ENCODE data around the gene CHM.
"Not testable (repeated sequence)": the region's sequence is repeated elsewhere in the genome, so short reads cannot be mapped to it uniquely, and the experiment has no call there.

The CHM gene

DNA sequence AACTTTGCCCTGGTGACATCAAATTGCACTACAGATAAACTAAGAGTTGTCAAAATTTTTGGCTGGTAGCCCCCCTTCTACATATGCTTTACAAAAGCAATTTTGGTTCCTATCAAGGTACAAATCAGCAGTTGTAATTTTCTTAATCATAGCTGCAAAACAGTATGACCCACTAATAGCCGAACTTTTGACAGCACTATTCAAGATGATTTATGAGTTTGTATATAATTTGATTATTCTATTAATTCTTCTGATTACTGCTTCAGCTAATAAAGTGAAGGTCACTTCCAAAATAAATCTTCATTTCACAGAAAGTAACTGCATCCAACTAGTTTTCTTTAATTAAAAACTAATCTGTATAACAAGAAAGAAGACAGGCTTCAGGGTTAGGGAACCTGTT lies 119.6 kb downstream of the CHM start:
- Histone ChIP-seq H3K4me1 (ENCODE audit: control insufficient read depth in 1 of 2, insufficient read depth in 1 of 2, low read depth in 1 of 2, low read length in 1 of 2) (peaks cover 4 to 9% of the 10 kb centered on the region in 2 experiments), H3K27me3 (no peaks in the 10 kb centered on the region), H3K27ac (no peak overlapping the region), H3K9me3 (no peaks in the 10 kb centered on the region), H3K36me3 (no peaks in the 10 kb centered on the region), H3K4me3 (ENCODE audit: low read depth in 1 of 2, low read length in 1 of 2) (no peak overlapping the region)
- TF ChIP-seq, protein P1, sequence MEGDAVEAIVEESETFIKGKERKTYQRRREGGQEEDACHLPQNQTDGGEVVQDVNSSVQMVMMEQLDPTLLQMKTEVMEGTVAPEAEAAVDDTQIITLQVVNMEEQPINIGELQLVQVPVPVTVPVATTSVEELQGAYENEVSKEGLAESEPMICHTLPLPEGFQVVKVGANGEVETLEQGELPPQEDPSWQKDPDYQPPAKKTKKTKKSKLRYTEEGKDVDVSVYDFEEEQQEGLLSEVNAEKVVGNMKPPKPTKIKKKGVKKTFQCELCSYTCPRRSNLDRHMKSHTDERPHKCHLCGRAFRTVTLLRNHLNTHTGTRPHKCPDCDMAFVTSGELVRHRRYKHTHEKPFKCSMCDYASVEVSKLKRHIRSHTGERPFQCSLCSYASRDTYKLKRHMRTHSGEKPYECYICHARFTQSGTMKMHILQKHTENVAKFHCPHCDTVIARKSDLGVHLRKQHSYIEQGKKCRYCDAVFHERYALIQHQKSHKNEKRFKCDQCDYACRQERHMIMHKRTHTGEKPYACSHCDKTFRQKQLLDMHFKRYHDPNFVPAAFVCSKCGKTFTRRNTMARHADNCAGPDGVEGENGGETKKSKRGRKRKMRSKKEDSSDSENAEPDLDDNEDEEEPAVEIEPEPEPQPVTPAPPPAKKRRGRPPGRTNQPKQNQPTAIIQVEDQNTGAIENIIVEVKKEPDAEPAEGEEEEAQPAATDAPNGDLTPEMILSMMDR (IDR thresholded peaks at IDR 0.05) = no peak

DNA sequence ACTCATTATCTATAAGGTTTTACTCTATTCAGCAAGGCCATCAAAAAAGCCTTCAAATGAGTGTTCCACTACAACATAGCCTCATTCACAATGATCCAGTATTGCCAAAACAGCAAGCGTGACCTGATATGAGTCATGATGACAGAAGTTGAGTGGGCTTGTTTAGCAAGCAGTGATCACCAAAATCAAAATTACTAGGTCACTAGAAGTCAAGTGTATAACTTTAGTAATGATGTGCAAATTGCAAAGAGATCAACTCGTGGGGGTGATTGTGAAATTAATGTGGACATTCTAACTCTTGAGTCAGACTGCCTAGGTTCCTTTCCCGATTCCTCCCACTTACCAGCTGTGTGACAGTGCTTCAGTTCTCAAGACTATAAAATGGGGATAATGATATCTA lies 124.5 kb downstream of the CHM start:
- H3K4me3 ChIP-seq (ENCODE audit: low read depth in 1 of 2, low read length in 1 of 2) = no peak overlapping the region
- TF ChIP-seq, protein P1 (IDR thresholded peaks at IDR 0.05) = no peak
- H3K27ac ChIP-seq = no peak overlapping the region

DNA sequence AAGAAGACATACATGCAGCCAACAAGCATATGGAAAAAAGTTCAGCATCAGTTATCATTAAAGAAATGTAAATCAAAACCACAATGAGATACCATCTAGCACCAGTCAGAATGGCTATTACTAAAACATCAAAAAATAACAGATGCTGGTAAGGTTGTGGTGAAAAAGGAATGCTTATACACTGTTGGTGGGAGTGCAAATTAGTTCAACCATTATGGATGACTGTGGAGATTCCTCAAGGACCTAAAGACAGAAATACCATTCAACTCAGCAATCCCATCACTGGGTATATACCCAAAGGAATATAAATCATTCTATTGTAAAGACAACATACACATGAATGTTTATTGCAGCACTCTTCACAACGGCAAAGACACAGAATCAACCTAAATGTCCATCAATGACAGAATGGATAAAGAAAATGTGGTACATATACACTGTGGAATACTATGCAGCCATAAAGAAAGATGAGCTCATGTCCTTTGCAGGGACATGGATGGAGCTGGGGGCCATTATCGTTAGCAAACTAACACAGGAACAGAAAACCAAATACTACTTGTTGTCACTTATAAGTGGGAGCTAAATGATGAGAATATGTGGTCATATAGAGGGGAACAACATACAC lies 130.6 kb downstream of the CHM start:
- H3K27me3 ChIP-seq; H3K27ac ChIP-seq; H3K4me3 ChIP-seq (ENCODE audit: low read depth in 1 of 2, low read length in 1 of 2); H3K36me3 ChIP-seq; H3K9me3 ChIP-seq; H3K4me1 ChIP-seq (ENCODE audit: control insufficient read depth in 1 of 2, insufficient read depth in 1 of 2, low read depth in 1 of 2, low read length in 1 of 2): not testable (repeated sequence)

More for the DNA sequence above, 124.5 kb downstream of the CHM start:
- no peaks in the 10 kb centered on the region for H3K27me3 ChIP-seq
- H3K9me3 ChIP-seq = no peaks in the 10 kb centered on the region
- H3K36me3 ChIP-seq = no peaks in the 10 kb centered on the region
- H3K4me1 ChIP-seq (ENCODE audit: control insufficient read depth in 1 of 2, insufficient read depth in 1 of 2, low read depth in 1 of 2, low read length in 1 of 2) = peaks cover 4 to 12% of the 10 kb centered on the region in 2 experiments

DNA sequence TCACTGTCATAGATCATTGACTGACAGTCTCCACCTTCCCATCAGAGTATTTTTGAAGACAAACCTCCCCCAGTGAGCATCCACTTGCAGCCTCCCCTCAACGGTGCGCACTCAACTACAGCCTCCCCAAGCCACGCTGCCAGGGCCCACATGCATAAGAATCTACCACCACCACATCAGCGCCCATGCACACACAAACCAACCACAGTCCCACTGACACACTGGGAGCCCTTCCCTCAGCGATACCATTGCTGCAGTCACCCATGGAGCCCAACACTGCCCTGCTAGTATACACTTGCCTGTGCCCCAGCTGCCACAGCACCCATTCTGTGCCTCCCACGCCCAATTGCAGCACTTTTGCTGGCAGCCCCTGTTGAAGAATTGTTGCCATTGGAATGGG lies 132.9 kb downstream of the CHM start:
- H3K27me3 ChIP-seq = no peaks in the 10 kb centered on the region
- no peaks in the 10 kb centered on the region for H3K9me3 ChIP-seq
- no peaks in the 10 kb centered on the region for H3K36me3 ChIP-seq
- H3K4me1 ChIP-seq (ENCODE audit: control insufficient read depth in 1 of 2, insufficient read depth in 1 of 2, low read depth in 1 of 2, low read length in 1 of 2) = no peaks in the 10 kb centered on the region
- no peak overlapping the region for H3K4me3 ChIP-seq (ENCODE audit: low read depth in 1 of 2, low read length in 1 of 2)
- TF ChIP-seq, protein P1 (IDR thresholded peaks at IDR 0.05) = no peak
- H3K27ac ChIP-seq = no peak overlapping the region

DNA sequence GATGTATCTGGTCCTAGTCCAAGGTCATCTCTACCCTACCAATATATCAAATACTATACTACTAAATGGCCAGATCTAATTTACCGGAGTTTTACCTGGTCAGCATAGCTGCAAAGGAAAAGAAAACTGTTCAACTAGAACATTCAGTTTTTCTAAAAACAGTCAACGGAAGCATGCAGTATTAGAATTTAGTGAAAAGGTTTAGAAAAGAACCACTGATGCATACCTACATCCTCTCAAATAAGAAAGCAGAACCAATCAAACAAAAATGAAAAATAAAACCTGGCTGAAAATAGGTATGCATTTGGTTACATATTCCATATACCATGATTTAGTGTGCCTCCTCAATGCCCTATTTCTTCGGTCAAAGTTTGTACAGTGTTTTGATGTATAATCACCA lies 140.0 kb downstream of the CHM start:
- TF ChIP-seq, protein P1 (IDR thresholded peaks at IDR 0.05) = no peak
- no peaks in the 10 kb centered on the region for H3K36me3 ChIP-seq
- H3K4me3 ChIP-seq (ENCODE audit: low read depth in 1 of 2, low read length in 1 of 2) = no peak overlapping the region
- H3K27ac ChIP-seq = no peak overlapping the region
- no peaks in the 10 kb centered on the region for H3K4me1 ChIP-seq (ENCODE audit: control insufficient read depth in 1 of 2, insufficient read depth in 1 of 2, low read depth in 1 of 2, low read length in 1 of 2)
- no peaks in the 10 kb centered on the region for H3K9me3 ChIP-seq
- H3K27me3 ChIP-seq = no peaks in the 10 kb centered on the region

DNA sequence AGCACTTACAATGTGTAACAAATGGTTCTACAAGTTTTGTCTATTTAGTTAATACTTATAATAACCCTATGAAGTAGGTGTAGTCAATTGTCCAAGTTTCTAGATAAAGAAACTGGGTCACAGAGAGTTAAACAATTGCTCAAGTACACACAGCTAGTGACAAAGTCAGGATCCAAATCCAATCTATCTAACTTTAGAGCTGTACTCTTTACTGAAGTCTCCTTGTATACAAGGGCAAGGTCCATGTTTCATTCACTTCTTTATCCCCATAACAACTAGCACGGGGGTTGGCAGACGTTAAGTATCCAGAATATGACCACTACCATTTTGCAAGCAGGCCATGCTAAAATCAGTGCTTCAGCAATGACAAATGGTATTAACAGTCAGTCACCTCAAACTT lies 141.0 kb downstream of the CHM start:
- Histone ChIP-seq H3K27ac (no peak overlapping the region), H3K9me3 (no peaks in the 10 kb centered on the region), H3K27me3 (no peaks in the 10 kb centered on the region), H3K4me1 (ENCODE audit: control insufficient read depth in 1 of 2, insufficient read depth in 1 of 2, low read depth in 1 of 2, low read length in 1 of 2) (no peaks in the 10 kb centered on the region), H3K36me3 (no peaks in the 10 kb centered on the region), H3K4me3 (ENCODE audit: low read depth in 1 of 2, low read length in 1 of 2) (no peak overlapping the region)
- TF ChIP-seq, protein P1 (IDR thresholded peaks at IDR 0.05) = no peak
